HG03175 (cell line): ENCODE measurements around the gene GPR35.
"Not testable (repeated sequence)": the region's sequence is repeated elsewhere in the genome, so short reads cannot be mapped to it uniquely, and the experiment has no call there.

Source experiments
- ATAC-seq: cut with Tn5 transposase; IDR thresholded peaks from one replicate; pipeline ENCODE4 v1.9.1; 2021; ENCODE audit warnings: mild to moderate bottlenecking, moderate library complexity; ENCODE audit not compliant: unreplicated experiment

The GPR35 gene

GRCh38 chr2:240650254-240650965 lies 25.1 kb downstream of the GPR35 start:
- ATAC-seq: no peak

- ATAC-seq: no peak
Measured at GRCh38 chr2:240651185-240651584, 25.9 kb downstream of the GPR35 start.

- peak; percentile 64 for ATAC-seq
Measured at GRCh38 chr2:240655931-240656886, 30.9 kb downstream of the GPR35 start.

GRCh38 chr2:240659883-240660282 lies 34.6 kb downstream of the GPR35 start:
- ATAC-seq: not testable (repeated sequence)

GRCh38 chr2:240662681-240663080 lies 37.4 kb downstream of the GPR35 start:
- ATAC-seq: no peak

GRCh38 chr2:240663546-240664190 lies 38.4 kb downstream of the GPR35 start:
- no peak for ATAC-seq

GRCh38 chr2:240664622-240665021 lies 39.3 kb downstream of the GPR35 start:
- no peak for ATAC-seq

GRCh38 chr2:240670402-240670801 lies 45.1 kb downstream of the GPR35 start:
- no peak for ATAC-seq

GRCh38 chr2:240670950-240671349 lies 45.7 kb downstream of the GPR35 start:
- ATAC-seq: no peak

GRCh38 chr2:240672076-240672700 lies 46.9 kb downstream of the GPR35 start:
- ATAC-seq: no peak

GRCh38 chr2:240672701-240673190 lies 47.5 kb downstream of the GPR35 start:
- ATAC-seq: no peak

- ATAC-seq: not testable (repeated sequence)
Measured at GRCh38 chr2:240674461-240675184, 49.3 kb downstream of the GPR35 start.

- not testable (repeated sequence) for ATAC-seq
Measured at GRCh38 chr2:240675345-240675744, 50.1 kb downstream of the GPR35 start.

- not testable (repeated sequence) for ATAC-seq
Measured at GRCh38 chr2:240678043-240678442, 52.8 kb downstream of the GPR35 start.

- not testable (repeated sequence) for ATAC-seq
Measured at GRCh38 chr2:240678909-240679308, 53.6 kb downstream of the GPR35 start.

GRCh38 chr2:240680185-240680584 lies 54.9 kb downstream of the GPR35 start:
- not testable (repeated sequence) for ATAC-seq
